ENCODE results near the gene CLEC4E. TPM values are rescaled to one million over a fixed set of nuclear protein-coding genes. Genes with fewer than 3 reads are reported as not detected.

The CLEC4E gene
- total RNA-seq, 1 donor from 2014 or later, result not detected

DNA sequence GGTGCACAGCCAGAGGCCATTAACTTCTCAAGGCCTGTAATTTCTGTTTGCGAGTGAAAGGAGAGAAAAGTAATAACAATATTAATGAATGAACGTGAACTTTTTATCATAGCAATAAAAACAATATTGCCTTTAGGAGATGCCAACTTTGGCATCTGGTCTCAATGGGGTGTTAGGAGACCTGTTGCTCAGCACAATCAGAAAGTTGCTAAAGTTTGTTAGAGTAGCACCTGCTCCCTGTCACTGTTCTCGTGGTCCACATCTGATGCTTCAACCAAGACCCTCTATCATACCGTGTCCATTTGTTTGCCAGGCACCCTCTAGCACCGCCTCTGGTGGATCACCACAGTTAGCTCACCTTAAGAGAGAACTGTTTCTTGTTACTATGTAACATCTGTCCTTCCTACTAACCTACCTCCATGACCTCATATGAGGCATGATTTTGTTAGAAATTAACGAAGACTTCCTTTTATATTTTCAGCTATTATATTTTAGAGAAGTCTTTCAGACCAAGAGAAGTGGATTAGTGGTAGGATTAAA lies 12.5 kb upstream of the CLEC4E start:
- Mint-ChIP-seq H3K27ac (ENCODE audit: unreplicated experiment) (no peak overlapping the region), H3K27me3 (ENCODE audit: unreplicated experiment) (peaks cover 10% of the 10 kb centered on the region), H3K36me3 (ENCODE audit: unreplicated experiment) (no peaks in the 10 kb centered on the region), H3K4me1 (ENCODE audit: unreplicated experiment) (no peaks in the 10 kb centered on the region), H3K4me3 (ENCODE audit: unreplicated experiment) (no peak overlapping the region), H3K9me3 (ENCODE audit: unreplicated experiment) (no peaks in the 10 kb centered on the region)
- no peak for DNase-seq (ENCODE audit: extremely low spot score, unreplicated experiment)
- TF ChIP-seq, protein P1, sequence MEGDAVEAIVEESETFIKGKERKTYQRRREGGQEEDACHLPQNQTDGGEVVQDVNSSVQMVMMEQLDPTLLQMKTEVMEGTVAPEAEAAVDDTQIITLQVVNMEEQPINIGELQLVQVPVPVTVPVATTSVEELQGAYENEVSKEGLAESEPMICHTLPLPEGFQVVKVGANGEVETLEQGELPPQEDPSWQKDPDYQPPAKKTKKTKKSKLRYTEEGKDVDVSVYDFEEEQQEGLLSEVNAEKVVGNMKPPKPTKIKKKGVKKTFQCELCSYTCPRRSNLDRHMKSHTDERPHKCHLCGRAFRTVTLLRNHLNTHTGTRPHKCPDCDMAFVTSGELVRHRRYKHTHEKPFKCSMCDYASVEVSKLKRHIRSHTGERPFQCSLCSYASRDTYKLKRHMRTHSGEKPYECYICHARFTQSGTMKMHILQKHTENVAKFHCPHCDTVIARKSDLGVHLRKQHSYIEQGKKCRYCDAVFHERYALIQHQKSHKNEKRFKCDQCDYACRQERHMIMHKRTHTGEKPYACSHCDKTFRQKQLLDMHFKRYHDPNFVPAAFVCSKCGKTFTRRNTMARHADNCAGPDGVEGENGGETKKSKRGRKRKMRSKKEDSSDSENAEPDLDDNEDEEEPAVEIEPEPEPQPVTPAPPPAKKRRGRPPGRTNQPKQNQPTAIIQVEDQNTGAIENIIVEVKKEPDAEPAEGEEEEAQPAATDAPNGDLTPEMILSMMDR (IDR thresholded peaks at IDR 0.05), result no peak

GRCh38 chr12:8549381-8549780 lies 8.7 kb upstream of the CLEC4E start:
- no peaks in the 10 kb centered on the region for H3K36me3 Mint-ChIP-seq (ENCODE audit: unreplicated experiment)
- no peak overlapping the region for H3K27ac Mint-ChIP-seq (ENCODE audit: unreplicated experiment)
- peaks cover 18% of the 10 kb centered on the region for H3K27me3 Mint-ChIP-seq (ENCODE audit: unreplicated experiment)
- DNase-seq (ENCODE audit: extremely low spot score, unreplicated experiment), result no peak
- TF ChIP-seq, protein P1 (IDR thresholded peaks at IDR 0.05), result no peak
- H3K9me3 Mint-ChIP-seq (ENCODE audit: unreplicated experiment), result no peaks in the 10 kb centered on the region
- no peaks in the 10 kb centered on the region for H3K4me1 Mint-ChIP-seq (ENCODE audit: unreplicated experiment)
- no peak overlapping the region for H3K4me3 Mint-ChIP-seq (ENCODE audit: unreplicated experiment)

- DNase-seq (ENCODE audit: extremely low spot score, unreplicated experiment), result no peak
- Mint-ChIP-seq H3K4me3 (ENCODE audit: unreplicated experiment) (no peak overlapping the region), H3K4me1 (ENCODE audit: unreplicated experiment) (no peaks in the 10 kb centered on the region)
These were observed 7.5 kb upstream of the CLEC4E start for GRCh38 chr12:8548192-8548591.

DNA sequence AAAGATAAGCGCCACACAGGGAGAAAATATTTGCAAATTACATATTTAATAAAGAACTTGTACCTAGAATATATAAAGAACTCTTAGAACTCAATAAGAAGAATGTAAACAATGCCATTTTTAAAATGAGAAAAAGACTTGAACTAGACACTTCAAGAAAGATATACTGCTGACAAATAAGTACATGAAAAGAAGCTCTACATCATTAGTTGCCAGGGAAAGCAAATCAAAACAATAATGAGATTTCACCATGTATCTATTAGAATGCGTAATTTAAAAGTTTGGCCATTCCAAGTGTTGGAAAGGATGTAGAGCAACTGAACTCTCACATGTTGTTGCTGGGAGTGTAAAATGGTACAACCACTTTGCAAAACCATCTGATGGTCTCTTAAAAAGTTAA lies 6.9 kb upstream of the CLEC4E start:
- Mint-ChIP-seq H3K27ac (ENCODE audit: unreplicated experiment) (no peak overlapping the region), H3K27me3 (ENCODE audit: unreplicated experiment) (peaks cover 18% of the 10 kb centered on the region), H3K9me3 (ENCODE audit: unreplicated experiment) (no peaks in the 10 kb centered on the region), H3K4me3 (ENCODE audit: unreplicated experiment) (no peak overlapping the region), H3K4me1 (ENCODE audit: unreplicated experiment) (no peaks in the 10 kb centered on the region), H3K36me3 (ENCODE audit: unreplicated experiment) (no peaks in the 10 kb centered on the region)
- DNase-seq (ENCODE audit: extremely low spot score, unreplicated experiment), result no peak
- TF ChIP-seq, protein P1 (IDR thresholded peaks at IDR 0.05), result no peak

More at GRCh38 chr12:8548192-8548591, 7.5 kb upstream of the CLEC4E start:
- peaks cover 18% of the 10 kb centered on the region for H3K27me3 Mint-ChIP-seq (ENCODE audit: unreplicated experiment)
- no peaks in the 10 kb centered on the region for H3K36me3 Mint-ChIP-seq (ENCODE audit: unreplicated experiment)
- H3K9me3 Mint-ChIP-seq (ENCODE audit: unreplicated experiment), result no peaks in the 10 kb centered on the region
- no peak overlapping the region for H3K27ac Mint-ChIP-seq (ENCODE audit: unreplicated experiment)
- TF ChIP-seq, protein P1 (IDR thresholded peaks at IDR 0.05), result no peak

DNA sequence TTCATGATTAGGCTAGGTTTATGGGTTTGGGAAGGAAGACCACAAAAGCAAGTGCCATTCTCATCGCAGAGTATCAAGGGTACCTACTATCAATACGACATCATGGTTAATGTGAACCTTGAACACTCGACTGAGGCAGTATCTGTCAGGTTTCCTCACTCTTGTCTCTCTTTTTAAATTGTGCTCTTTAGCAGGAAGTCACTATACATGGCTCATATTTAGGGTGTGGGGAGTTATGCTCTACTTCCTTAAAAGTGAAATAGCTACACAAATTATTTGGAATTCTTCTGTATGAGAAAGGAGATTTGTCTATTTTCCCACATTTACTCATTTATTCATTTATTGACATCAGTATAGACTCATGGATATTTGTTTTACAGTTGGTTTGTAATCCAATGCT lies 5.9 kb upstream of the CLEC4E start:
- H3K36me3 Mint-ChIP-seq (ENCODE audit: unreplicated experiment), result no peaks in the 10 kb centered on the region
- TF ChIP-seq, protein P1 (IDR thresholded peaks at IDR 0.05), result no peak
- H3K27me3 Mint-ChIP-seq (ENCODE audit: unreplicated experiment), result peaks cover 14% of the 10 kb centered on the region
- no peak for DNase-seq (ENCODE audit: extremely low spot score, unreplicated experiment)
- H3K4me1 Mint-ChIP-seq (ENCODE audit: unreplicated experiment), result no peaks in the 10 kb centered on the region
- no peak overlapping the region for H3K4me3 Mint-ChIP-seq (ENCODE audit: unreplicated experiment)
- no peaks in the 10 kb centered on the region for H3K9me3 Mint-ChIP-seq (ENCODE audit: unreplicated experiment)
- H3K27ac Mint-ChIP-seq (ENCODE audit: unreplicated experiment), result no peak overlapping the region

Measured in osteocyte (in vitro differentiated cells).